SW480 (cell line): ENCODE results near the gene IFITM1.
"Not testable (repeated sequence)": the region's sequence is repeated elsewhere in the genome, so short reads cannot be mapped to it uniquely, and the experiment has no call there.

Experiments
- DNase-seq: peaks from one replicate; pipeline ENCODE4 v3.0.0-alpha.2; 2016; ENCODE audit warnings: low spot score

Gene IFITM1

DNA sequence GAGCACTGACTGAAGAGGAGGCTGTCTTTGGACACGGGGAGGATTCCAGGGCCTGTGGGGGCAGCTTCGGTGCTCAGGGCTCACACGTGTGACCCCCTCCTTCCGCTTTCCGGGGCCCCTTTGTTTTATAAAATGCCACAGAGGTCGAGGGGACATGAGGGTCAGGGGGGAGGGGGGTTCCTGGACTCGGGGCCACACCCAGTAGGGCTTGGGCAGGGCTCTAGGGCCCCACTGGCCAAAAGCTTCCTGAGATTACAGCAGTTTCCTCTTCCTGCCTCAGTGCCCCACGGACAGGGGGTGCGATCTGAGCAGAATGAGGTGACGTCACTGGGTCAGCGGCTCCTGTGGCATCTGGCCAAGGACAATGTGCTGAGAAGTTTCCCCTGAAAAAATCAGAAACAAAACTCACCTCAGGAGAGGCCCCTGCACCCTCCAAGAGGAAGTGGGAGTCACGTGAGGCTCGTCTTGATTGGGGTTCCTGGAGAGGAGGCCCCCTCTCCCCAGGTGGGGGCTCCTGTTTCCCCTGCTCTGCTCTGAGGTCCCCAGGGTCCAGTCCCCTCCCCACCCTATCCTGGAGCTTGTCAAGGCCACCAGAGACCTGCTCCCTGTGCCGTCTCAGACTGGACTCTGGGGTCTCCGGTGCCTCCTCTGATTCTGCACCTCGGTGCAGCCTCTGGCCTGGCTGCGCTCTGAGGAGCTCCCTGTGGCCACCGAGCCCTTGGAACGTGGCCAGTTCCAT is 13.2 kb downstream of the IFITM1 start:
- DNase-seq, result no peak

GRCh38 chr11:327581-327923 is 13.7 kb downstream of the IFITM1 start:
- no peak for DNase-seq

GRCh38 chr11:328012-328411 is 14.2 kb downstream of the IFITM1 start:
- DNase-seq, result no peak

- DNase-seq, result not testable (repeated sequence)
Observed at GRCh38 chr11:328516-329100, 14.8 kb downstream of the IFITM1 start.

DNA sequence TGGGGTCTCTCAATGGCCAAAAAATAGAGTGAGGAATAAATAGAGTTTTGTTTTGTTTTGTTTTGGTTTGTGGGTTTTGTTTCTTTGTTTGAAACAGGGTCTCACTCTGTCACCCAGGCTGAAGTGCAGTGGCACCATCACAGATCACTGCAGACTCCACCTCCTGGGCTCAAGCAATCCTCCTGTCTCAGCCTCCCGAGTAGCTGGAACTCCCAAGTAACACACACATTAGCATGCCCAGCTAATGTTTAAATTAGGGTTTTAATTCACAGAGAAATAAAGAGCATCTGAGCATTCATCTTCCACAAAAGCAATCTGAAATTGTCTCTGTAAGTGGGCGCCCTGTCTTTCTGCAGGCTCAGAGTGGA is 16.0 kb downstream of the IFITM1 start:
- DNase-seq, result no peak

DNA sequence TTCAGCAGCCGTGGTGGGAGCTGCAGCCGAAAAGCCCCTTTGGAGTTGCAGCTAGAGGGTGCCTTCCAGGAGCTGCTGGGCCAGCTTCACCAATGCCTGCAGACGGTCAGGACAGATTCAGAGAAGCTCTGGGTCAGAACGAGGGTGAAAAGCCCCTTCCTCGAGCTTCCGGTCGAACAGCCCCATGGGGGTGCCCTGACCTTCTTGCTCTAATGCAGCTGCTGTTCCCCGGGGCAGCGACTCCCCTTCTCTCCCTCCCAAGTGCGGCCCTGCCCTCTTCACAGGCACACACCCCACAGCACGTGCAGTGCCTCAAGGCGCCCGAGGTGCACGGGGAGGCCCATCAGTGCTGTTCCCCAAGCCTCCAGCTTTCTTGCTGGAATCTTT is 16.5 kb downstream of the IFITM1 start:
- DNase-seq, result no peak

GRCh38 chr11:330694-331357 is 17.0 kb downstream of the IFITM1 start:
- DNase-seq, result no peak

GRCh38 chr11:331358-332060 is 17.7 kb downstream of the IFITM1 start:
- DNase-seq, result no peak

DNA sequence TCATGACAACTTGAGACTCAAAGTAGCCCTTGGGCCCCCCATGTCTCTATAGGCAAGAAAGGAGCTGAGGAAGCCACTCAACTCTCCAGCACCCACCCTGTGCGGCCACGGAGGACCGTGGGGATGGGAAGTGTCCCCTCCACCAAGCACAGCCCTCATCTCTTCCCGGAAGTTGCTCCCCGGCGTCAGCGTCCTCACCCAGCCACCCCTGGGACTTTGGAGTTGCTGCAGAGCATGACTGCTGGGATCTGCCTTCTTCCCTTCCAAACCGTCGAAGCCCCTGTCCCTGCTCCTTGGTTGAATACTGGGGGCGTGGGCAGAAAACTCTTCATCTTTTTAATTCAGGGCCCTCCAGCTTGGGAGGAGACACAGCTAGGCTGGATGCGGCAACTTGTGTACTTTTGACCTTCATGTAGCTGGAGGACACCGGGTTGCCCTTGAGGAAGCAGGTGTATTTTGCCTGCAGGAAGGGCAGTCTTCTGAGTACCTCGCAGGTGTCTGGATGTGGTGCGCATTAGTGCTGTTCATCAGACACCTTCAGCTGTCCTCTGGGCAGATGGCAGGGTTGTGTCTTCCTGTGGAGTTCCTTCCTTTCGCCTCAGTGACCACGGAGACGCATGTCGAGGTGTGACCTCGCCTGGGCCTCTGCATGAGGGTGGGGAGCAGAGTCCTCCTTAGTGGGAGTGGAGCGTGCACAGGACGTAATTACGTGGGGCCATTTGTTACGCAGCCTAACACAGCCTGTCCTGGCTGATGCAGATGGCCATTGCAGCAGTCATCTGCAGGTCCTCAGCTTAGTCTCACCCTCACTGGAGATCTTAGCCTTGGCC is 19.0 kb downstream of the IFITM1 start:
- DNase-seq, result no peak

DNA sequence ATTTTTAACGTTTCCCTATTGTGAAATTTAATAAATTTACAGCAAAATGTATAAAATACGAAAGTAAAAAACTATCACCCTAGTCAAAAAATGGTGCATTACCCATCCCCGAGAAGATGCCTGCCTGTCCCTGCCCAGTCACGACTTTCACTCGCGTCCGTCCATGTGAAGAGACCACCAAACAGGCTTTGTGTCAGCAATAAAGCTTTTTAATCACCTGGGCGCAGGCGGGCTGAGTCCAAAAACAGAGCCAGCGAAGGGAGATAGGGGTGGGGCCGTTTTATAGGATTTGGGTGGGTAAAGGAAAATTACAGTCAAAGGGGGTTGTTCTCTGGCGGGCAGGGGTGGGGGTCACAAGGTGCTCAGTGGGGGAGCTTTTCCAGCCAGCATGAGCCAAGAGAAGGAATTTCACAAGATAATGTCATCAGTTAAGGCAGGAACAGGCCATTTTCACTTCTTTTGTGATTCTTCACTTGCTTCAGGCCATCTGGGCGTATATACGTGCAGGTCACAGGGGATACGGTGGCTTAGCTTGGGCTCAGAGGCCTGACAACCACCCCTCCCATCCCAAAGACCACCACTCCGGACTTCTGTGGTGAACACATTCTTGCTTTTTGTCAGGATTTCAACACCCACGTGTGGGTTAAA is 19.9 kb downstream of the IFITM1 start:
- not testable (repeated sequence) for DNase-seq

DNA sequence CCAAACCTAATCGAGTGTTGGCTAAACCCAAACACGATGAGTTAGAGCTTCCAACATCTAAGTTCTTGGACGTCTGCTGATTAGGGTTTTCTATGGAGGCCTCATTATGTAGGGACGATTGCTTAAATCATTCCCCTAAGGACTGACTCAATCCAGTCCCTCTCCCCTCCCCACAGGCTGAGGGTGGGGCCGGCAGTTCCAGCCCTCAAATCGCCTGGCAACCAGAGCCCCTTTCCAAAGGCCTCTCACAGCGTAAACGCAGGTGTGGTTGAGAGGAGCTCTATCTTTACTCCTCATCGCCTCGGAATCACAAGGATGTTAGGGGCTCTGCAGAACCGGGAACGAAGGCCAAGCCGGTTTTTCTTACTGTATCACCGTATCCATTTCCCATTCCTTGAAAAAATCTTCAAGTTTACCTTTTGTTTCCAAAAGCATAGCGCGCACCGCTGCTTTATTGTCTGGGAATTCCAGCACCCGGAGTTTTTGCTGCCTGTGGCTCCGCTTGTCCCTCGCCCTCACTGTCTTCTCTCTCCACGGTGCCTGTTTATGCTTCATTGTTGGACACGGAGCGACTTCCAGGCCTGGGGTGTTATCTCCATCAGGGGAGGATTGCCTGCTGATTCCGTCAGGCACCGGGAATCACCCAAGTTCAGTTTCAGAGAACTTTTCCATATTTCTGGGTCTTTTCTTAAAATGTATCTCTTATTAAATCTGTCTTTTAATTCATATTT is 20.6 kb downstream of the IFITM1 start:
- no peak for DNase-seq

GRCh38 chr11:335779-336658 is 22.2 kb downstream of the IFITM1 start:
- DNase-seq, result no peak

- DNase-seq, result no peak
Observed at GRCh38 chr11:336659-337198, 22.9 kb downstream of the IFITM1 start.

DNA sequence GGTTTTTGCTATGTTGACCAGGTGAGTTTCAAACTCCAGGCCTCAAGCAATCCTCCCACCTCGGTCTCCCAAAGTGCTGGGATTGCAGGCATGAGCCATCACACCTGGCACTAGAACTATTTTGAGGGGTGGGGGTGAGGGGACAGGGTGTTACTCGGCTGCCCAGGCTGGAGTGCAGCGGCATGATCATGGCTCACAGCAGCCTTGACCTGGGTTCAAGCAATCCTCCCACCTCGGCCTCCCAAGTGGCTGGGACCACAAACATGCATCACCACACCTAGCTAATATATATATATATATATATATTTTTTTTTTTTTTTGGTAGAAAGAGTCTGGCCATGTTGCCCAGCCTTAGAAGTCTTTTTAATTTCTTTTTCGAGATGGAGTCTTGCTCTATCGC is 23.9 kb downstream of the IFITM1 start:
- no peak for DNase-seq

GRCh38 chr11:339963-340362 is 26.1 kb downstream of the IFITM1 start:
- DNase-seq, result no peak

- no peak for DNase-seq
Observed at GRCh38 chr11:340539-341512, 27.0 kb downstream of the IFITM1 start.

GRCh38 chr11:342328-342727 is 28.5 kb downstream of the IFITM1 start:
- DNase-seq, result no peak

GRCh38 chr11:344836-345578 is 31.2 kb downstream of the IFITM1 start:
- DNase-seq, result no peak
